Kidney glomerular epithelial cell (primary cell): ENCODE measurements around the gene TAX1BP1.
"Not testable (repeated sequence)": the region's sequence is repeated elsewhere in the genome, so short reads cannot be mapped to it uniquely, and the experiment has no call there.

Experiments
- DNase-seq: peaks from one replicate; lab custom pipeline; 2025; lab: John Stamatoyannopoulos, UW

The TAX1BP1 gene

GRCh38 chr7:27843584-27844305, 103.8 kb downstream of the TAX1BP1 start:
- DNase-seq = no peak

GRCh38 chr7:27846388-27846787, 106.4 kb downstream of the TAX1BP1 start:
- no peak for DNase-seq

GRCh38 chr7:27850531-27850930, 110.6 kb downstream of the TAX1BP1 start:
- DNase-seq = no peak

- DNase-seq = not testable (repeated sequence)
Measured at GRCh38 chr7:27856703-27857485, 116.9 kb downstream of the TAX1BP1 start.

- no peak for DNase-seq
Measured at GRCh38 chr7:27860800-27861199, 120.8 kb downstream of the TAX1BP1 start.

GRCh38 chr7:27861747-27862146, 121.8 kb downstream of the TAX1BP1 start:
- no peak for DNase-seq

- DNase-seq = peak; percentile 75
Measured at GRCh38 chr7:27863880-27864279, 123.9 kb downstream of the TAX1BP1 start.

GRCh38 chr7:27866256-27866655, 126.3 kb downstream of the TAX1BP1 start:
- DNase-seq = no peak

GRCh38 chr7:27866828-27867672, 127.1 kb downstream of the TAX1BP1 start:
- DNase-seq = no peak

GRCh38 chr7:27868131-27868550, 128.2 kb downstream of the TAX1BP1 start:
- DNase-seq = no peak

- no peak for DNase-seq
Measured at GRCh38 chr7:27869056-27869455, 129.1 kb downstream of the TAX1BP1 start.

- no peak for DNase-seq
Measured at GRCh38 chr7:27870595-27870994, 130.6 kb downstream of the TAX1BP1 start.

GRCh38 chr7:27871086-27871485, 131.1 kb downstream of the TAX1BP1 start:
- no peak for DNase-seq

GRCh38 chr7:27871866-27872265, 131.9 kb downstream of the TAX1BP1 start:
- no peak for DNase-seq

GRCh38 chr7:27872356-27873275, 132.7 kb downstream of the TAX1BP1 start:
- peak; percentile 12 for DNase-seq

- peak; percentile 97 for DNase-seq
Measured at GRCh38 chr7:27873981-27874957, 134.3 kb downstream of the TAX1BP1 start.

- no peak for DNase-seq
Measured at GRCh38 chr7:27875061-27875460, 135.1 kb downstream of the TAX1BP1 start.

- no peak for DNase-seq
Measured at GRCh38 chr7:27875832-27876231, 135.9 kb downstream of the TAX1BP1 start.

- no peak for DNase-seq
Measured at GRCh38 chr7:27876756-27877155, 136.8 kb downstream of the TAX1BP1 start.
